ENCODE measurements around the gene DSTN.

DNA sequence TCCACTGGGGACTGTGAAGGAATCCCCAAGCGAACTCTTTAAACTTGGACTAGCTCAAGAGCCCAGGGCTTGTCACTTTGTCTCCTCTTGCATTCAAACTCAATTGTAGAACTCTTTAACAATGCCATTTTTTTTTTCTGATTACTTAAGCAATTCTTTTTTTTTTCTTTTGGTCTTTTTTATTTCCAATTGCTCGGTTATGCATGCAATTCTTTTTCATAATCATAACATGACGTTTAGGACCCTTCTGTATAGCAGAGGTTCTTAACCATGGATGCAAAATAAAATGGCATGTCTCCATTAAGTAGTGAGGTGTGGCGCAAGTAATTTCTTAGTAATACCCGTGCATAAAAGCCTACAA lies 38.2 kb upstream of the DSTN start:
- TF ChIP-seq POLR2AphosphoS5 (IDR thresholded peaks at IDR 0.05) (no peak), EP300 (IDR thresholded peaks at IDR 0.05; ENCODE audit: low read depth) (no peak)

All from transverse colon (tissue), 3 donors.